GM10248 (cell line): ENCODE measurements around the gene CCDC85C.

ENCODE experiments used
- CTCF ChIA-PET: fragments of 300-600 bp; sonication (Branson Sonifier 250); formaldehyde crosslinking; extraction: SDS; loops from one replicate; lab custom pipeline; 2021; ENCODE audit warnings: antibody characterized with exemption; lab: Yijun Ruan, JAX
- POLR2A ChIA-PET: fragments of 350-650 bp; sonication (Branson Sonifier 250); formaldehyde crosslinking; extraction: SDS; loops from one replicate; lab custom pipeline; 2020; ENCODE audit warnings: antibody characterized with exemption; lab: Yijun Ruan, JAX
- DNase-seq: peaks from one replicate; pipeline ENCODE4 v3.0.0; 2012; ENCODE audit errors: extremely low spot score
- TF ChIP-seq, protein P1 (sequence below): IDR thresholded peaks from 2 replicates; pipeline ENCODE4 v1.5.1; 2012; ENCODE audit warnings: mild to moderate bottlenecking, low read depth; ENCODE audit errors: extremely low read depth, missing control alignments, control extremely low read depth

CCDC85C gene

DNA sequence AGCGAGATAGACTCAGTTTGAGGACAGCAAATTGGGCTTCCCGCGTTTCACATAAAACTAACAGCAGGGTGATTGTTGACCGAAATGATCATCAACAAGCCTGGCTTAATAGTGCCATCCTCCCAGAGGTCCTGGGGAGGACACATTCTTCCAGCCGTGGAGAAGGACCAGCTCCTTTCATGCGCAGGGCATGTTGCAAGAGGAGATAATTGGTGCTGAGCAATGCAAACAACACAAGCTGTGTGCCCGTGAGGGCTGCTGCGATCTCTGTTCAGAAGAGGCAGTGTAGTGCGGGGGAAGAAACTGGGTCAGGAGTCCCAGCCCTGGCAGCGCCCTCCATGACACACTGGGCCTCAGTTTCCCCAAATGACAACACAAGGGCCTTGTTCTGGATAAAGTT, 54.3 kb downstream of the CCDC85C start:
- no peak for DNase-seq
- POLR2A ChIA-PET = no interaction called here

DNA sequence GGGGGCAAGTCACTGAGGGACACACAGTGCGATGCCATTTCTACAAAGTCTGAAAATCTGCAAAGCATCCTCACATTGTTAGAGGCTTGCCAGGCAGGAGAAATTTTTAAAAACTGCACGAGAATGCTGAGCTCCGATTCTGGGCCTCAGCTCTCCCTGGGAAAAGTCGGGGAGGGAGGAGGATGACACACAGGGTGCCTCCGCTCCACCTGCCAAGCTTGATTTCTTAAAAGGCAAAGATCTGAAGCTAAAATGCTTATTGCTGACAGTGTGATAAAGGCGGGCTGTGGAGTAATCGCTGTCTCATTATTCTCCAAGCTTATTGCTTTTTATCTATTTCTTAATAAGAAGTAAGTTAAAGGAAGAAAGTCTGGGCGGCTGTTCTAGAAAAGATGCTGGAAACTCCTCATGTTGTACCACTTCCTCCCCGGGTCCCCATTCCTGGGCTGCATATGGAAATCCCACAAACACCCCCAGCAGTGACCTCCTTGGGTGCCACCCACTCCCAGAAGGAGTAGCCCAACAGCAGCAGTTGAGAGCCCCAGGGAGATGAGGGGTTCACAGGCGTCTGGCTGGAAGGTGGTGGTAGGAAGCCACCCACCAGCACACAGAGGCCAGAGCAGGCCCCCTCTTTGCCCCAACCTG, 55.0 kb downstream of the CCDC85C start:
- TF ChIP-seq, protein P1, sequence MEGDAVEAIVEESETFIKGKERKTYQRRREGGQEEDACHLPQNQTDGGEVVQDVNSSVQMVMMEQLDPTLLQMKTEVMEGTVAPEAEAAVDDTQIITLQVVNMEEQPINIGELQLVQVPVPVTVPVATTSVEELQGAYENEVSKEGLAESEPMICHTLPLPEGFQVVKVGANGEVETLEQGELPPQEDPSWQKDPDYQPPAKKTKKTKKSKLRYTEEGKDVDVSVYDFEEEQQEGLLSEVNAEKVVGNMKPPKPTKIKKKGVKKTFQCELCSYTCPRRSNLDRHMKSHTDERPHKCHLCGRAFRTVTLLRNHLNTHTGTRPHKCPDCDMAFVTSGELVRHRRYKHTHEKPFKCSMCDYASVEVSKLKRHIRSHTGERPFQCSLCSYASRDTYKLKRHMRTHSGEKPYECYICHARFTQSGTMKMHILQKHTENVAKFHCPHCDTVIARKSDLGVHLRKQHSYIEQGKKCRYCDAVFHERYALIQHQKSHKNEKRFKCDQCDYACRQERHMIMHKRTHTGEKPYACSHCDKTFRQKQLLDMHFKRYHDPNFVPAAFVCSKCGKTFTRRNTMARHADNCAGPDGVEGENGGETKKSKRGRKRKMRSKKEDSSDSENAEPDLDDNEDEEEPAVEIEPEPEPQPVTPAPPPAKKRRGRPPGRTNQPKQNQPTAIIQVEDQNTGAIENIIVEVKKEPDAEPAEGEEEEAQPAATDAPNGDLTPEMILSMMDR = no peak
- ChIA-PET CTCF (no interaction called here), POLR2A (no interaction called here)
- no peak for DNase-seq

More for the DNA sequence above, 54.3 kb downstream of the CCDC85C start:
- TF ChIP-seq, protein P1 = no peak
- CTCF ChIA-PET = no interaction called here

DNA sequence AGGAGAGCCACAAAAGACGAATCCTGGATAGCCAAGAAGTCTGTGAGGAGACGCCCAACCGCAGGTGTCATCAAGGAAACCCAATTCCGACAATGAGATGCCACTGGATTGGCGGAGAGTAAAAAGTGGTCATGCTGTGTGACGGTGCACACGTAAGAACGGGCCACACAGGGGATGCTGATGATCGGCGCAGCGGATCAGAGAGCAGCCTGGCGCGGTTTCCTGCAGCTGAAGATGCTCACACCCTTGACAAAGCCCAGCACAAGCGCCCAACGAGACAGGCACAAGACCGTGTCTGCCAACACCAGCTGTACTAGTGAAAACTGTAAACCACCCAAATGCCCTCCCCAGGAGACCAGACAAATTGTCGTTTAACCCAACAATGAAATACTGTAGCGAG, 55.8 kb downstream of the CCDC85C start:
- ChIA-PET CTCF (no interaction called here), POLR2A (interaction anchor here (0.6 kb wide), 1 partner anchor 29 kb away, joined by 4 read pairs; no protein-coding TSS in a partner anchor)
- DNase-seq = no peak
- TF ChIP-seq, protein P1 = no peak

DNA sequence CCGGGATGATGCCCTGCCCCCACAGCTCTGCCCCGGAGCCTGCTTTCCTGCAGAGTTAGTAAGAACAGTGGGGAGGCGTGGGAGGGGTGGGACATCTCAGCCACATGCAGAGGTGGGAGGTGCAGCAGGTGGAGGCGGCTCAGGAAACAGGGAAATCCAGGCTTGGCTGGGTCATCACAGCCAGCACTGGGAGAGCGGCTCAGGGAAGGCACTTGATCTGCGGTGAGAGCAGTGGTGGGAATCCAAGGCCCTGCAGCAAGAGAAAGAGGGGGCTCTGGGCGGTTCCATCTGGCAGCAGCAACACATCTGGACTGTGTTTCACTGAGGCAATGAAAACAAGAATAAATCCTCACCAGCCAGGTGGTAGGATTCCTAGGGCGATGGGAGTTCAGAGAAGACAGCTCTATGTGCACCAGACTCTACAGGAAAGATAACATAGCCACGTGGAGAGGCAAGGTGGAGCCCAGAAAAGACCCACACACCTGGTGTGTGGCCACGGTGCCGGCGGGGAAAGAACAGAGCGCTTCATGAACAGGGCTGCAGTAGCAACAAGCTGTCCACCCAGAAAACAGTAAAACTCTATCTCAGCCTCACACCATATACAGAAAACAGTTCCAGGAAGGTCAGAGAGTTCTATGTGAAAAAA, 57.6 kb downstream of the CCDC85C start:
- no peak for DNase-seq
- POLR2A ChIA-PET = no interaction called here
- TF ChIP-seq, protein P1 = no peak
- CTCF ChIA-PET = interaction anchor here (1.2 kb wide), 1 partner anchor 12 kb away, joined by 3 read pairs; no protein-coding TSS in a partner anchor

DNA sequence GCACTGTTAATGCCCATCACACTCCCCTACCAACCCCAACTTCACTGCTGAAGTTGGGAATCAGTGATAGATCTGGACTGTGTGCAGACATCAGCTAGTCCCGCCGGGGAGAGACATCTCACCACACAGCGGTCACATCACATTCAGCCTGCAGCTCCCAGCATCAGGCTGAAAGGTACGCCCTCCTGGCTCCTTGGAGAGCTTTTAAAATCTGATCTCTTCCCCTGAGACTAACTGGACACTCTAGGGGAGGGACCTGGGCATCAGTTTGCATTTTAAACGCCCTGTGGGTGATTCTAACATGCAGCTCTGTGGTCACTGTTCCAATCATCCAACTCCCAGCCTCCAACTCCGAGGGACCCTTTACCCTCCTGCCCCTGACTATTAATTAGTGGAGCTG, 58.4 kb downstream of the CCDC85C start:
- ChIA-PET POLR2A (no interaction called here), CTCF (interaction anchor here (1.2 kb wide), 1 partner anchor 12 kb away, joined by 3 read pairs; no protein-coding TSS in a partner anchor)
- DNase-seq = no peak
- TF ChIP-seq, protein P1 = no peak

DNA sequence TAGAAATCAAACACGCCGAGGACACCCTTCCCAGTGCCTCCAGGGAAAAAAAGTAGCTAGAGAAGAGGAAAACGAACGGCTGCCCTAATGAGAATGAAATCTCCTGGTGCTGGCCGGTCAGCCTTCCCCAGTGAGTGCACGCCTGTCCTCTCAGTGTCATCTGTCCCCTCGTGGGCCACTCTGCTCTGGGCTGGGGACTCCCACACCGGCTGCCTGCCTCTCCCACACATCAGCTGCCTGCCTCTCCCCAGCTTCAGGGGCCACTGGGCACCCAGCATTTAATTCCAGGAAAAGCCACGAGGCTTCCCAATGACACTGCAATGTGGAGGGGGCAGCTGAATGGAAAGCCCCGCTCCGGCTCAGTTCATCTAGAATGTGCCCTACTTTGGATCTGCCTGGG, 59.0 kb downstream of the CCDC85C start:
- POLR2A ChIA-PET = no interaction called here
- TF ChIP-seq, protein P1 = no peak
- DNase-seq = no peak
- CTCF ChIA-PET = interaction anchor here (1.1 kb wide), 1 partner anchor 354 kb away, joined by 3 read pairs; no protein-coding TSS in a partner anchor
